WERI-Rb-1 (cell line): ENCODE measurements around the gene TGM2.

Experiments used
- DNase-seq: peaks from one replicate; pipeline ENCODE4 v3.0.0-alpha.2; 2020
- H3K27ac ChIP-seq: fragments of 250-450 bp; sonication (Bioruptor Pico); 2 replicates; pipeline ENCODE4 v1.5.1; 2020; ENCODE audit warnings: mild to moderate bottlenecking, moderate library complexity
- H3K27me3 ChIP-seq: fragments of 250-450 bp; sonication (Bioruptor Pico); 2 replicates; pipeline ENCODE4 v1.5.1; 2021; ENCODE audit warnings: mild to moderate bottlenecking, low read depth, moderate library complexity; ENCODE audit not compliant: insufficient read depth, severe bottlenecking
- H3K36me3 ChIP-seq: fragments of 250-450 bp; sonication (Bioruptor Pico); 2 replicates; pipeline ENCODE4 v1.5.1; 2020; ENCODE audit warnings: mild to moderate bottlenecking, moderate library complexity
- H3K4me3 ChIP-seq: 2 replicates; pipeline ENCODE4 v1.5.1; 2011; ENCODE audit warnings: low read depth, mild to moderate bottlenecking, control low read depth, low read length
- H3K9me3 ChIP-seq: fragments of 250-450 bp; sonication (Bioruptor Pico); 2 replicates; pipeline ENCODE4 v1.5.1; 2021; ENCODE audit warnings: mild to moderate bottlenecking, moderate library complexity; ENCODE audit not compliant: severe bottlenecking
- CTCF ChIP-seq: IDR thresholded peaks from 2 replicates; pipeline ENCODE4 v1.5.1; 2011; ENCODE audit warnings: low read depth, mild to moderate bottlenecking, control low read depth, inconsistent platforms, low read length

The TGM2 gene

GRCh38 chr20:38156888-38157634, 8.0 kb downstream of the TGM2 start:
- no peaks in the 10 kb centered on the region for H3K36me3 ChIP-seq
- no peak overlapping the region for H3K4me3 ChIP-seq
- TF ChIP-seq CTCF: no peak
- H3K9me3 ChIP-seq: no peaks in the 10 kb centered on the region
- no peaks in the 10 kb centered on the region for H3K27me3 ChIP-seq
- DNase-seq: no peak
- H3K27ac ChIP-seq: no peak overlapping the region

GRCh38 chr20:38156280-38156679, 8.8 kb downstream of the TGM2 start:
- Histone ChIP-seq H3K27ac (no peak overlapping the region), H3K36me3 (no peaks in the 10 kb centered on the region), H3K9me3 (no peaks in the 10 kb centered on the region), H3K4me3 (no peak overlapping the region), H3K27me3 (no peaks in the 10 kb centered on the region)
- no peak for DNase-seq
- no peak for TF ChIP-seq CTCF

- DNase-seq: no peak
- no peak overlapping the region for H3K4me3 ChIP-seq
- no peaks in the 10 kb centered on the region for H3K27me3 ChIP-seq
- no peak for TF ChIP-seq CTCF
- H3K9me3 ChIP-seq: no peaks in the 10 kb centered on the region
- no peaks in the 10 kb centered on the region for H3K36me3 ChIP-seq
- no peak overlapping the region for H3K27ac ChIP-seq
Measured at GRCh38 chr20:38155811-38156210, 9.3 kb downstream of the TGM2 start.

- Histone ChIP-seq H3K36me3 (no peaks in the 10 kb centered on the region), H3K9me3 (no peaks in the 10 kb centered on the region), H3K4me3 (no peak overlapping the region), H3K27ac (no peak overlapping the region), H3K27me3 (no peaks in the 10 kb centered on the region)
- DNase-seq: no peak
- TF ChIP-seq CTCF: no peak
Measured at GRCh38 chr20:38153401-38153800, 11.7 kb downstream of the TGM2 start.

- Histone ChIP-seq H3K4me3 (no peak overlapping the region), H3K27ac (no peak overlapping the region), H3K36me3 (no peaks in the 10 kb centered on the region), H3K27me3 (no peaks in the 10 kb centered on the region), H3K9me3 (no peaks in the 10 kb centered on the region)
- no peak for TF ChIP-seq CTCF
- DNase-seq: no peak
Measured at GRCh38 chr20:38152621-38153221, 12.3 kb downstream of the TGM2 start.

GRCh38 chr20:38152175-38152620, 12.9 kb downstream of the TGM2 start:
- TF ChIP-seq CTCF: no peak
- DNase-seq: no peak
- no peaks in the 10 kb centered on the region for H3K36me3 ChIP-seq
- no peaks in the 10 kb centered on the region for H3K9me3 ChIP-seq
- H3K27me3 ChIP-seq: no peaks in the 10 kb centered on the region
- H3K4me3 ChIP-seq: no peak overlapping the region
- no peak overlapping the region for H3K27ac ChIP-seq
